ENCODE results near the gene NECTIN4.

Gene NECTIN4

DNA sequence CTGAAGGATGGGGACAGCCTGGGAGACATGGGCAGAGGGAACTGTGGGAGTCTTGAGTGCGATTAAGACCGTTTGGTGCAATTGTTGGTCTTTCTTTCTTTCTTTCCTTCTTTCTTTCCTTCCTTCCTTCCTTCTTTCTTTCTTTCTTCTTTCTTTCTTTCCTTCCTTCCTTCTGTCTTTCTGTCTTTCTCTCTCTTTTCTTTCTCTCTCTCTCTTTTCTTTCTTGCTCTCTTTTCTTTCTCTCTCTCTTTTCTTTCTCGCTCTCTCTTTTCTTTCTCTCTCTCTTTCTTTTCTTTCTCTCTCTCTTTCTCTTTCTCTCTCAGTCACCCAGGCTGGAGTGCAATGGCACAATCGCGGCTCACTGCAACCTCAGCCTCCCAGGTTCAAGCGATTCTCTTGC is 5.9 kb upstream of the NECTIN4 start:
- Histone ChIP-seq H3K4me2 (ENCODE audit: low read length, poor library complexity, severe bottlenecking) (no peak overlapping the region), H3K9ac (ENCODE audit: low read length) (no peak overlapping the region), H3K27me3 (ENCODE audit: control insufficient read depth in 1 of 2, insufficient read depth in 1 of 2, low read length in 2 of 2) (no peaks in the 10 kb centered on the region), H2AK5ac (ENCODE audit: low read length, severe bottlenecking) (no peak overlapping the region), H3K4me1 (ENCODE audit: control insufficient read depth, insufficient read depth, low read depth, low read length) (peaks cover 13% of the 10 kb centered on the region), H3K27ac (ENCODE audit: low read length, poor library complexity, severe bottlenecking) (no peak overlapping the region), H3K36me3 (ENCODE audit: control insufficient read depth in 1 of 2, insufficient read depth in 2 of 2, low read depth in 1 of 2, low read length in 2 of 2) (peaks cover 3 to 8% of the 10 kb centered on the region in 2 experiments), H3K23ac (ENCODE audit: low read length in 2 of 2) (no peak overlapping the region), H3K18ac (ENCODE audit: low read depth in 1 of 2, low read length in 2 of 2) (no peak overlapping the region), H3K9me3 (ENCODE audit: control insufficient read depth, low read length) (no peaks in the 10 kb centered on the region), H2BK15ac (ENCODE audit: low read depth, poor library complexity, severe bottlenecking) (no peak overlapping the region), H4K91ac (ENCODE audit: low read length) (no peak overlapping the region), H3K14ac (ENCODE audit: low read length in 2 of 2) (no peak overlapping the region), H2BK120ac (ENCODE audit: low read depth, low read length) (no peak overlapping the region), H3K4ac (ENCODE audit: low read depth in 1 of 2, low read length in 2 of 2) (no peak overlapping the region), H2BK12ac (ENCODE audit: low read length in 2 of 2) (no peak overlapping the region), H3K4me3 (ENCODE audit: insufficient read depth in 1 of 2, low read depth in 1 of 2, low read length in 2 of 2) (no peak overlapping the region), H2BK5ac (ENCODE audit: low read depth, low read length, poor library complexity, severe bottlenecking) (no peak overlapping the region), H3K79me1 (replicated peaks; ENCODE audit: low read length, poor library complexity, severe bottlenecking) (no peaks in the 10 kb centered on the region), H4K8ac (ENCODE audit: low read length) (no peak overlapping the region), H2AFZ (ENCODE audit: low read depth, low read length) (no peak overlapping the region)
- no peak for DNase-seq
- 92% methylated on average over 6 of the region's 6 CpGs for WGBS

DNA sequence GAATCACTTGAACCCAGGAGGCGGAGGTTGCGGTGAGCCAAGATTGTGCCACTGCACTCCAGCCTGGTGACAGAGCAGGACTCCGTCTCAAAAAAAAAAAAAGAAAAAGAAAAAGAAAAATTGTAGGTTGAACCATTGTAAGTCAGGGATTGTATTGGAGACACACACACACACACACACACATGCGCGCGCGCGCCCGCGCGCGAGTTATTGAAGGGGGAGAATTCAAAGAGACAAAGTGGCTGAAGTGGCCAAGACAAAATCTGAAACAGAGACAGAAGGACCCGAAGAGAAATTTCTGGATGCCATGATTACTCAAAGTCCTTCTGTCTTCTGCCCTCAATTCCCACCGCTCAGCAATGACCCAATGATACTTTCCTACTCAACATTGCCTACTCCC is 5.1 kb upstream of the NECTIN4 start:
- 95% methylated on average over 4 of the region's 14 CpGs for WGBS
- Histone ChIP-seq H2AK5ac (ENCODE audit: low read length, severe bottlenecking) (no peak overlapping the region), H3K9me3 (ENCODE audit: control insufficient read depth, low read length) (no peaks in the 10 kb centered on the region)

DNA sequence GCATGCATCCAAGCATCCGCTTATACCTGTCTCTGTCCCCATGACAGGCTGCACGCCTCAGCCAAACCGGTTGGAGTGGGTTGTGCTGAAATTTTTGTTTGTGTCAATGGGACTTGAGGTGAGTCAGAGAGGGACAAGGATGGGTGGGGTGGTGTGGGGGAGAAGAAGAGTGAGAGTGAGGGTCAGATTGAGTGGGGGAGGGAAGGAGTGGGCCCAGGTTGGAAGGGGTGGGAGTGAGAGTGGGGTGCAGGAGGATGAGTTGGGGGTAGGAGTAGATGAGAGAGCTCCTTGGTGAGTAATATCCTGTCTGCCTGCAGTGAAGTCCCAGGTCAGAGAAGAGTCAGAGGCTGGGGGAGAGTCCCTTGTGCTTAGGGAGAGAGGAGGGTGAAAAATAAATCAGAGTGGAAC is 3.3 kb upstream of the NECTIN4 start:
- DNase-seq: no peak
- Histone ChIP-seq H2AFZ (ENCODE audit: low read depth, low read length) (no peak overlapping the region), H3K36me3 (ENCODE audit: control insufficient read depth in 1 of 2, insufficient read depth in 2 of 2, low read depth in 1 of 2, low read length in 2 of 2) (no peaks in the 10 kb centered on the region), H3K14ac (ENCODE audit: low read length in 2 of 2) (no peak overlapping the region), H3K4me2 (ENCODE audit: low read length, poor library complexity, severe bottlenecking) (no peak overlapping the region), H3K27ac (ENCODE audit: low read length, poor library complexity, severe bottlenecking) (no peak overlapping the region), H3K4me3 (ENCODE audit: insufficient read depth in 1 of 2, low read depth in 1 of 2, low read length in 2 of 2) (no peak overlapping the region), H2BK15ac (ENCODE audit: low read depth, poor library complexity, severe bottlenecking) (no peak overlapping the region), H3K4me1 (ENCODE audit: control insufficient read depth, insufficient read depth, low read depth, low read length) (peaks cover 8% of the 10 kb centered on the region), H4K8ac (ENCODE audit: low read length) (no peak overlapping the region), H3K27me3 (ENCODE audit: control insufficient read depth in 1 of 2, insufficient read depth in 1 of 2, low read length in 2 of 2) (no peaks in the 10 kb centered on the region), H2BK12ac (ENCODE audit: low read length in 2 of 2) (no peak overlapping the region), H3K18ac (ENCODE audit: low read depth in 1 of 2, low read length in 2 of 2) (no peak overlapping the region), H3K9ac (ENCODE audit: low read length) (no peak overlapping the region), H3K4ac (ENCODE audit: low read depth in 1 of 2, low read length in 2 of 2) (no peak overlapping the region), H2AK5ac (ENCODE audit: low read length, severe bottlenecking) (no peak overlapping the region), H2BK120ac (ENCODE audit: low read depth, low read length) (no peak overlapping the region), H3K23ac (ENCODE audit: low read length in 2 of 2) (no peak overlapping the region), H3K79me1 (replicated peaks; ENCODE audit: low read length, poor library complexity, severe bottlenecking) (no peaks in the 10 kb centered on the region), H3K9me3 (ENCODE audit: control insufficient read depth, low read length) (no peaks in the 10 kb centered on the region), H2BK5ac (ENCODE audit: low read depth, low read length, poor library complexity, severe bottlenecking) (no peak overlapping the region), H4K91ac (ENCODE audit: low read length) (peak overlapping the region; percentile 21)
- WGBS: 64% methylated on average over 3 of the region's 3 CpGs

More for the DNA sequence above, 5.1 kb upstream of the NECTIN4 start:
- peaks cover 0 to 2% of the 10 kb centered on the region in 2 experiments for H3K36me3 ChIP-seq (ENCODE audit: control insufficient read depth in 1 of 2, insufficient read depth in 2 of 2, low read depth in 1 of 2, low read length in 2 of 2)
- no peaks in the 10 kb centered on the region for H3K27me3 ChIP-seq (ENCODE audit: control insufficient read depth in 1 of 2, insufficient read depth in 1 of 2, low read length in 2 of 2)
- no peak overlapping the region for H3K27ac ChIP-seq (ENCODE audit: low read length, poor library complexity, severe bottlenecking)
- peaks cover 13% of the 10 kb centered on the region for H3K4me1 ChIP-seq (ENCODE audit: control insufficient read depth, insufficient read depth, low read depth, low read length)
- no peak for DNase-seq
- no peak overlapping the region for H3K9ac ChIP-seq (ENCODE audit: low read length)
- H2AFZ ChIP-seq (ENCODE audit: low read depth, low read length): no peak overlapping the region
- no peak overlapping the region for H4K91ac ChIP-seq (ENCODE audit: low read length)
- H3K14ac ChIP-seq (ENCODE audit: low read length in 2 of 2): no peak overlapping the region
- H2BK12ac ChIP-seq (ENCODE audit: low read length in 2 of 2): no peak overlapping the region
- H3K4me2 ChIP-seq (ENCODE audit: low read length, poor library complexity, severe bottlenecking): no peak overlapping the region
- no peak overlapping the region for H2BK15ac ChIP-seq (ENCODE audit: low read depth, poor library complexity, severe bottlenecking)
- no peak overlapping the region for H3K23ac ChIP-seq (ENCODE audit: low read length in 2 of 2)
- H3K79me1 ChIP-seq (replicated peaks; ENCODE audit: low read length, poor library complexity, severe bottlenecking): no peaks in the 10 kb centered on the region
- H4K8ac ChIP-seq (ENCODE audit: low read length): no peak overlapping the region
- H2BK5ac ChIP-seq (ENCODE audit: low read depth, low read length, poor library complexity, severe bottlenecking): no peak overlapping the region
- no peak overlapping the region for H3K4ac ChIP-seq (ENCODE audit: low read depth in 1 of 2, low read length in 2 of 2)
- H3K18ac ChIP-seq (ENCODE audit: low read depth in 1 of 2, low read length in 2 of 2): no peak overlapping the region
- H3K4me3 ChIP-seq (ENCODE audit: insufficient read depth in 1 of 2, low read depth in 1 of 2, low read length in 2 of 2): no peak overlapping the region
- no peak overlapping the region for H2BK120ac ChIP-seq (ENCODE audit: low read depth, low read length)

DNA sequence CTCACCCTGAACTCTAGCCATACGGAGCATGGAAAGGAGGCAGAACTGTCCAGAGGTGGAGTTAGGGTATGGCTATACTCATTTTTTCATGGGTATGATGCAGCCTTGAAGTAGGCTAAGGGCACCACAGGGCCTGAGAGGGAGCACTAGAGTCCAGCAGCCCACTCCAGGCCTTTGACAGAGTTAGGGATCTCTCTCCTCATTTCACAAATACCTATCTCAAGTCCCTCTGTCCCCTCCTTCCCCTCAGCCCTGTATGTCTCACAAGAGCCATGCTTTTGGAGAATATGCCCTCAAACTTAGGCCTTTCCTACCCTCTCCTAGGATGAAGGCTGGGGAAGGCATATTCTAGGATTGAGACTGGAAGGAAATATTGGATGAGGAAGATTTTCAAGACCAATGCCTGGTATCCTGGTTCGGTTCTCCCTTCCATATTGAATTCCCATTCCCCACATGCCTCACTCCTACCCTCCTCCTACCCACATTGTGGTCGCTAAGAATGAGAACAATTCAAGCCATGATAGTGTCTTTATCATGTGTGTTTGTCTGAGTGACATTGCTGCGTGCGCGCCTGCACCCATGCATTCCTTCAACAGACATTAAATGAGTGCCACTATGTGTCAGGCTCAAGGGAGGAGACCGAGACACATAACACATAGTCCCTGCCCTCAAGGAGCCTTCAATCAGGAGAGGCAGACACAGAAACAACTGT is 2.6 kb upstream of the NECTIN4 start:
- peak overlapping the region in 1 of 2 experiments; percentile 58 for H3K14ac ChIP-seq (ENCODE audit: low read length in 2 of 2)
- H3K4me2 ChIP-seq (ENCODE audit: low read length, poor library complexity, severe bottlenecking): no peak overlapping the region
- no peaks in the 10 kb centered on the region for H3K9me3 ChIP-seq (ENCODE audit: control insufficient read depth, low read length)
- no peak overlapping the region for H3K9ac ChIP-seq (ENCODE audit: low read length)
- peak overlapping the region; percentile 21 for H4K91ac ChIP-seq (ENCODE audit: low read length)
- H2BK12ac ChIP-seq (ENCODE audit: low read length in 2 of 2): no peak overlapping the region
- H2AK5ac ChIP-seq (ENCODE audit: low read length, severe bottlenecking): no peak overlapping the region
- no peak overlapping the region for H2AFZ ChIP-seq (ENCODE audit: low read depth, low read length)
- H2BK15ac ChIP-seq (ENCODE audit: low read depth, poor library complexity, severe bottlenecking): no peak overlapping the region
- H2BK5ac ChIP-seq (ENCODE audit: low read depth, low read length, poor library complexity, severe bottlenecking): no peak overlapping the region
- no peaks in the 10 kb centered on the region for H3K27me3 ChIP-seq (ENCODE audit: control insufficient read depth in 1 of 2, insufficient read depth in 1 of 2, low read length in 2 of 2)
- H3K79me1 ChIP-seq (replicated peaks; ENCODE audit: low read length, poor library complexity, severe bottlenecking): no peaks in the 10 kb centered on the region
- no peak overlapping the region for H3K4me3 ChIP-seq (ENCODE audit: insufficient read depth in 1 of 2, low read depth in 1 of 2, low read length in 2 of 2)
- no peaks in the 10 kb centered on the region for H3K36me3 ChIP-seq (ENCODE audit: control insufficient read depth in 1 of 2, insufficient read depth in 2 of 2, low read depth in 1 of 2, low read length in 2 of 2)
- no peak overlapping the region for H4K8ac ChIP-seq (ENCODE audit: low read length)
- no peak for DNase-seq
- no peak overlapping the region for H3K18ac ChIP-seq (ENCODE audit: low read depth in 1 of 2, low read length in 2 of 2)
- no peak overlapping the region for H3K23ac ChIP-seq (ENCODE audit: low read length in 2 of 2)
- H2BK120ac ChIP-seq (ENCODE audit: low read depth, low read length): no peak overlapping the region
- H3K27ac ChIP-seq (ENCODE audit: low read length, poor library complexity, severe bottlenecking): no peak overlapping the region
- WGBS: 97% methylated on average over 5 of the region's 7 CpGs
- no peak overlapping the region for H3K4ac ChIP-seq (ENCODE audit: low read depth in 1 of 2, low read length in 2 of 2)
- peaks cover 8% of the 10 kb centered on the region for H3K4me1 ChIP-seq (ENCODE audit: control insufficient read depth, insufficient read depth, low read depth, low read length)
